Tibial nerve (tissue), 4 donors: ENCODE measurements around the gene TRAF5.

Source experiments
- CTCF ChIP-seq, 5 experiments: fragments of 200-600 bp in 3 of 5; fragments of 450-650 bp in 2 of 5; sonication (generic) in 3 of 5; IDR thresholded peaks; one replicate each; pipeline ENCODE4 v1.5.1; 2016 to 2019; ENCODE audit warnings: antibody characterized with exemption in 5 of 5, mild to moderate bottlenecking in 3 of 5, moderate library complexity in 2 of 5
- EP300 ChIP-seq, 2 donors: sonication (generic); formaldehyde crosslinking; IDR thresholded peaks; one replicate each; pipeline ENCODE4 v1.6.1; 2017; ENCODE audit warnings: antibody characterized with exemption in 2 of 2, mild to moderate bottlenecking in 1 of 2
- POLR2A ChIP-seq, 2 donors: fragments of 450-650 bp; IDR thresholded peaks; one replicate each; pipeline ENCODE4 v1.6.1; 2017; ENCODE audit warnings: antibody characterized with exemption in 2 of 2, mild to moderate bottlenecking in 2 of 2, moderate library complexity in 2 of 2

DNA sequence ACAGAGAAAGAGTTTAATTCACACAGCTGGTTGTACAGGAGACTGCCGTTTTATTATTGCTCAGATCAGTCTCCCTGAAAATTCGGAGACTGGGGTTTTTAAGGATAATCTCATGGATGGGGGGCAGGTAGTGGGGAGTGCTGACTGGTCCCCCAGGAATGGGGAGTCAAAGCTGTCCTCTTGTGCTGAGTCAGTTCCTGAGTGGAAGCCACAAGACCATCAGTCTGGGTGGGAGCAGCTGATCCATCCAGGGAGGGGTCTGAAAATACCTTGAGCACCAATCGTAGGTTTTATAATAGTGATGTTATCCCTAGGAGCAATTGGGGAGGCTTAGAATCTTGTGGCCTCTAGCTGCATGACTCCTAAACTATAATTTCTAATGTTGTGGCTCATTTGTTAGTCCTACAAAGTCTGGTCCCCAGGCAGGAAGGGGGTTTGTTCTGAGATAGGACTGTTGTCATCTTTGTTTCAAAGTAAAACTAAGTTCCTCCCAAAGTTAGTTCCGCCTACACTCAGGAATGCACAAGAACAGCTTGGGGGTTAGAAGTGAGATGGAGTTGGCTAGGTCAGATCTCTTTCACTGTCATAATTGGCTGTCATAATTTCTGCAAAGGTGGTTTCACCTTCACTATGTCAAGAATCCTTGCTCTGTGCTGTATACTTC, 50.3 kb downstream of the TRAF5 start:
- no peak for TF ChIP-seq EP300 (IDR thresholded peaks at IDR 0.05)
- TF ChIP-seq CTCF (IDR thresholded peaks at IDR 0.05) = no peak
- TF ChIP-seq POLR2A (IDR thresholded peaks at IDR 0.05) = no peak
